NCI-H345 treated with DMSO at 0.1 percent for 48 hours (cell line): ENCODE measurements around the gene ADA.

Experiments
- DNase-seq: peaks from one replicate; lab custom pipeline; 2025; ENCODE audit not compliant: unreplicated experiment; lab: John Stamatoyannopoulos, UW

The ADA gene

DNA sequence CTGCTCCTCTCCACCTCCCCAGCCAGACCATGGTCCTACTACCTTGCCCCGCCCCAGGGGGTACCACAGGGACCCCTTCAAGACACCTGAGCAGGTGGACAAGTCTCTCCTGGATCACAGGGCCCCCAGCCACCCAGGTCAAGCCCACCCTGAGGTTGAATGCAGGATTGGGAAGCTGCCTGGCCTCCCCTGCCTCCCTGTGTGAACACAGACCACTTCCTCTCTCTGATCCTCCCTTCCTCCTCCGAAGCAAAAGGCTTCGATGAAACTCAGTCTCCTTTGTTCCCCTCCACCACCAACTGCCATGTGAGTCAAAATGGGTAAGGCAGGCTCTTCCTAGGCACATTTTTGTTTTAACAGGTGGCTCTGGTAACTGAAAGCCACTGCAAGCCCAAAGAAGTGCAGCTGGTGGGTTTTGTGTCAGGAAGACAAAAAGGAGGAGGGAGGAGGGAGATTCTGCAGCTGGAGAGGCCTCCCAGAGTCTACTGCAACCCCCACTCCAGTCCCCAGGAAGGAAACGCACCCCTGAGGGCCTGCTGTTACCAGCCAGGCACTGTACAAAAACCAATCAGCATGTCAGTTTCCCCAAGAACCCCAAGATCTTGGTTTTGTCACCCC lies 5.4 kb downstream of the ADA start:
- DNase-seq, result peak; percentile 64

DNA sequence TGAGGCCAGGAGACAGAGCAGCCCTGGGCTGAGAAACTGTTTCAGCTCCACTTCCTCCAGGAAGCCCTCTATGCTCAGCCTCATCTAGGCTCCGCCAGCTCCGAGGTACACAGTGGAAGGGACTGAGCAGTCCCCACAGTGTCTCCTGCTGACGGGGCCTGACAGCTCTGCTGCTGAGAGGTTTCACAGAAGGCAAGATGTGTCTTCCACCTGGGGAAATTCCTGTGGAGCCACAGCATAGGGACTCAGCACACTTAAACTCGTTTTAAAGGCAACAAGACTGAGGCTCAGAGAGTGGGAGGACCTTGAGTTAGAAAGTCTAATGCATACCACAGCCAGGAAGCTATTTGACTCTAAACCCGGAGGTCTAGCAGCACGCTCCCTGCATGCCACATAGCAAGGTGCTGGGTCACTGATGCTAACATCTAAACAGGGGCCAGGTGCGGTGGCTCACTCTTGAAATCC lies 6.8 kb downstream of the ADA start:
- no peak for DNase-seq

- DNase-seq, result no peak
Observed at GRCh38 chr20:44644230-44644617, 7.3 kb downstream of the ADA start.

- no peak for DNase-seq
Observed at GRCh38 chr20:44643596-44644229, 7.8 kb downstream of the ADA start.

- no peak for DNase-seq
Observed at GRCh38 chr20:44643154-44643519, 8.4 kb downstream of the ADA start.

GRCh38 chr20:44642203-44643153 lies 9.0 kb downstream of the ADA start:
- DNase-seq, result peak; percentile 80

DNA sequence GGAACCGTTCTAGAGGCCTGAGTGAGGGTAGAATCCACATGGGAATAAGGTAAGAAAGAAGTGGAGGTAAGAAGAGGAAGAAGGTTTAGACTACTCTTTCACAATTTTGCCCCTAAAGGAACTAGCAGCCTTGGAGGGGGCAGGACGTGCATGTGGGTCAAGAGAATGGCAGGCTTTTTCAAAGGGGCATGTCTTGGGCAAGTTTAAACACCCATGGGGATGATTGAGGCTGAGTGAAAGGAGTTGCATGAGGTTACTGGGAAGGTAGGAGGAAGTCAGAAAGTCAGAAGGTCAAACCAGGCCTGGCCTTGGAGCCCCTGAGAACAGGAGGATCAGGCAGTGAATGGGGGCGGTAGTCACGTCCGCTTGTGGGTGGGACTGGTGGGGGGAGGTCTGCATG lies 10.2 kb downstream of the ADA start:
- DNase-seq, result no peak

DNA sequence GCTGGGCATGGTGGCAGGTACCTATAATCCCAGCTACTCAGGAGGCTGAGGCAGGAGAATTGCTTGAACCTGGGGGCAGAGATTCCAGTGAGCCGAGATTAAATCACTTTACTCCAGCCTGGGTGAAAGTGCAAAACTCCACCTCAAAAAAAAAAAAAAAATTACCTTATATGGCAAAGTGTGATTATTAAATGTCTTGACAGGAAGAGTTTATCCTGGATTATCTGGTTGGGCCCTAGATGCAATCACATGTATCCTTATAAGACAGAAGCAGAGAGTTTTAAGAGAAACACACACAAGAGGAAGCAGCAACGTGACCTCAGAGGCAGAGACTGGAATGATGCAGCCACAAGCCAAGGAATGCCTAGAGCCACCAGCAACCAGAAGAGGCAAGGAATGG lies 11.0 kb downstream of the ADA start:
- no peak for DNase-seq

DNA sequence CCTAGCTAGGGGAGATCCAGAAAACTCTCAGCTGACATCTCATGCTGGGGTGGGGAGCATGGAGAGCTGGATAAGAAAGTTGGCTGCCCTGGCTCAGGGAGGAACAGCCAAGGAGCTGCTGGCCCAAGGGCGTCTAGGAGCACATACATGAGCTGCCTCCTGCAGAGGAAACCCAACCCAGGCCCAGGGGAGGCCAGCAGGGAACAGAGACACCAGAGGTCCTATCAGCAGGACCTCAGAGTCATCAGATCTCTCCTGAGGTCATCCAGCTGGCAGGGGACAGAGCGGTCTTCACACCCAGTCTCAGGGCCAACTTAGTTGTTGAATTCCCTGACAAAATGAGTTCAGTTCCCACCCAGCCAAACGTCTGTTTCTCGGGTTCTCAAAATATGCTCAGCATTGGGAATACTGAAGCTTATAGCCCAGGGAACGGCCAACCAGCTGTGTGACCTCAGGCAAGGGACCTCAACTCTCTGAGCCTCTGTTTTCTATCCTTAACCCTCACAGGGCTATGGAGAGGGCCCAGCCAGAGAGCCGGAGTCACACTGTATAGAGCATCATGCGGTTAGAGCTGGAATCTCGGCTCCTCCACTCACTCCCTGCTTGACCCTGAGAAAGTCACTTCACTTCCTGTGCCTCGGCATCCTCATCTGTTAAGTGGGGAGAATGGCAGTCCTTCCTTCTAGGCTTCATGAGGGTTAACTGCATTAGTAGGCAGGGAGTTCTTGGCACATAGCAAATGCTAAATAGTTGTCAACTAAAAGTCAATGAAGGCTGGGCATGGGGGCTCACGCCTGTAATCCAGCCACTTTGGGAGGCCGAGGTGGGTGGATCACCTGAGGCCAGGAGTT lies 13.8 kb downstream of the ADA start:
- no peak for DNase-seq

- no peak for DNase-seq
Observed at GRCh38 chr20:44637042-44637441, 14.5 kb downstream of the ADA start.

DNA sequence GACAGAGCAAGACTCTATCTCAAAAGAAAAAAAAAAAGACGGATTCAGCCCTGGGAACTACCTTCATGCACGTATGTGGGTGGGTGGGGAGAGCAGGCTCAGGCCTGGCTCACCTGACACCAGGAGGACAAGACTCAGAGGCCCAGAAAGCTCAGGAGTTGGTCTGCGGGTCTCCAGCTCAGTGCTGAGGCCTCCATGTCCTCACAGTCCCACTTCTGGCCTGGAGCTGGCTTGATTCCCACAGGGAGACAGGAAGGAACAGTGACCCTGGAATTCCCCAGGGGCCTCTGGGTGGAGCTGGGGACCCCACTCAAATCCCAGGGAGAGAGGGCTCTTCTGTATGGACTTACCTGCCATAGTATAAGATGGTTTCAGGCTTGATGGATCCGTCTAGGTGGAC lies 15.6 kb downstream of the ADA start:
- DNase-seq, result no peak

DNA sequence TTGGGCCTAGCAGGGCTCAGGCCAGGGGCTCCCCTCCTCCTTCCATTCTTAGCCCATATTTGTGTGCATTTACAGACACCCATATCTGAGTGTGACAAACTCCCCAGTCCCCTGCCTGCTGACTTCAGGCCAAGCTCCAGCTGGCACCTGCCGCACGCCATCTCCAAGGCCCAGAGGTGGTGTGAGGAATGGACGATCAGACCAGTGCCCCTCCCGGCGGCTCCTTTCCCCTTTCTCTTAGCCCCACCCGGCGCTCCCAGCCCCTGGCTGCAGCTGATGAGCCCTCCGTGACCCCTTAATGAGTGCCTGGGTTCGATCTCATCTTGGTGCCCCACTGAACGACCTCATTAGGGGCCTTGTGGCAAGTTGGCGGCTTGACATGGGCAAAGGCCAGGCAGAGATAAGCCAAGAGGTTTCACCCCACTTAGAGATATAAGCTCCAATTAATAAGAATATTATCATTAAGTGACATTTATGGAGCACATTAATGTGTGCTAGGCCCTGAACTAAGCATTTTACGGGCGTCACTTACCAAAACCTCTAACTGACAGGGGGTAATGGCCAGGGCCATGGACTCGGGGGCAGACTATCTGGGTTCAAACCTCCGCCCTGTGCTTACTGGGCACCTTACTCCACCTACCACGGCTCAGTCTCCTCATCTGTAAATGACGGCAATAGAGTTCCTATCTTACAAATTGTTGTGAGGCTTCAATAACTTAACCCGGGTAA lies 17.5 kb downstream of the ADA start:
- DNase-seq, result no peak

DNA sequence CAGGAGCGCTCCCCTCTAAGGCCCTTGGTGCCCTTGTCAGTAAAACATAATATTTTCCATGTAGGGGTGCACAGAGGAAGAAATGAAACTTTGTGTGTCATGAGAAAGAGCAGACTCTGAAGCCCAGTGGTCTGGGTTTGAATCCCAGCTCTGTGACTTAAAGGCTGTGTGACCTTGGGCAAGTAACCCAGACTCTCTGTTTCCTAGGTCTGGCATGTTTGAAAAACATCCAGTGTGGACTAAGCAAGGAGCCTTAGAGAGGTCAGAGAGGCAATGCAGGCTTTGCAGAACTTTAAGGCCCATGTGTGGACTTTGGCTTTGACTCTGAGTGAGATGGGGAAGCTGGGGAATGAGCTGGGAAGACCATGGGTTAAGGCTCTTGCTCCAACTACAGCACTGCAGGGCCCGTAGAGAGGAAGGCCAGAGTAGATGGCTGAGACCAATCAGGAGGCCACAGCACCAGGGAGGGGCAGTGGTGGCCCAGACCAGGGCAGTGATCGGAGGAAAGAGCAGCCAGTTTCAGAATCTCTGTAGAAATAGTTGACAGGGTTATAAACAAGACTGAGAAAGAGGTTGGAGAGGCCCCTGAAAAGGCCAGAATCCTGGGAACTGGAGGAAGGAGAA lies 18.2 kb downstream of the ADA start:
- DNase-seq, result no peak

DNA sequence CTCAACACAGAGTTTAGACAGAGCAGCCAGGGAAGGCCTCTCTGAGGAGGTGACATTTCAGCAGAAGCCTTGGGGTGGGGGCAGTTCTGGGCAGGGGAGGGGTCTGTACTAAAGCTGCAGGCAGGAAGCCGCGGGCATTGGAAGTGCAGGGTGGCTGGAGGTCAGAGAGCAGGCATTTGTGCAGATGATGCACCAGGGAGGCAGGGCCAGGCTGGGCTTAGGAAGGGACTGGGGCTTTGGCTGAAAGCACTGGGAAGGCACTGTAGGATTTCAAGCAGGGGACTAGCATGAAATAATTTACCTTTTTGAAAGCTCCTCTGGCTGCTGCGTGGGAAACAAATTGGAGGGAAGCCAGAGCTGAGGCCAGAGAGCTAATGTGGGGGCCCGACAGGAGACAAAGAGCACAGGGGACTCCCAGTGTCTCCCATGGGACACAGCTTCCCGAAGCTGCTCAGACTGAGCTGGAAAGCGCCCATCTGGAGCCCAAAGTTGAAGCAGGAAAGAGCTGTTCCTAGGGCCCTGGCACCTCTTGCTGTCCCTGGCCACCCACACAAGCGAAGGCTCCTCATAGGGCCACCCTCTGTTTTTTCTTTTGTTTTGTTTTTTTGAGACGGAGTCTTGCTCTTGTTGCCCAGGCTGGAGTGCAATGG lies 19.3 kb downstream of the ADA start:
- DNase-seq, result no peak

DNA sequence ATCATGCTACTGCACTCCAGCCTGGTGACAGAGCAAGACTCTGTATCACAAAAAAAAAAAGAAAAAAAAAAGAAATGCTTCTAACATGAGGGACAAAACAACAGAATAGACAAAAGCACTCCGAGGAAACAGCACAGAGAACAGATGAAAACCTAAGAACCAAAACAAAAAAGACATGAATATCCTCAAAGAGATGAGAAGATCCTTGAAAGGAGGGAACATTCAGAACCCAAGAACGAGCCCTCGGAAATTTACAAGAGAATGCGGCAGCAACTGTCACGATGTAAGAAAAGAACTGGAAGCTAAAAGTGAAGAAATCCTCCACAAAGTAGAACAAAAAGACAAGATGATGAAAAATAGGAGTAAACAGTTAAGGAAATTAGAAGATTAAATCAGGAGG lies 21.2 kb downstream of the ADA start:
- DNase-seq, result no peak

DNA sequence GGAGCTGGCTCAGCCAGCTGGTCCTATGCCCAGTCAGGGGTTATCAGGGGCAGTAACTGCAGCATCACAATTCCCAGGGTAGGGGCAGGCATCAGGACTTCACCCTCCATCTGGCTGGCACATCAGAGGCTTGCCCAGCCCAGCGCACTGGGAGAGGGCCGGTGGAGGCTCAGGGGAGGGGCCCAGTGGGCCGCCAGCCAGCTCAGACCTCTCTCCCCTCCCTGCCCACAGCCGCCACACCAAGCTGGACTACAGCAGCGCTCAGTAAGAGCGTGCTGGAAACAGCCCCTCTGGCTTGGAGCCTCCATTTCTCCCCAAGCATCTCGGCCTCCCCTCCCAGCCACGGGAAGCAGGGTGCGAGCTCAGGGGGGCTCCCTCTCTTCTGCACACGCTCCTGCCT lies 22.0 kb downstream of the ADA start:
- no peak for DNase-seq

DNA sequence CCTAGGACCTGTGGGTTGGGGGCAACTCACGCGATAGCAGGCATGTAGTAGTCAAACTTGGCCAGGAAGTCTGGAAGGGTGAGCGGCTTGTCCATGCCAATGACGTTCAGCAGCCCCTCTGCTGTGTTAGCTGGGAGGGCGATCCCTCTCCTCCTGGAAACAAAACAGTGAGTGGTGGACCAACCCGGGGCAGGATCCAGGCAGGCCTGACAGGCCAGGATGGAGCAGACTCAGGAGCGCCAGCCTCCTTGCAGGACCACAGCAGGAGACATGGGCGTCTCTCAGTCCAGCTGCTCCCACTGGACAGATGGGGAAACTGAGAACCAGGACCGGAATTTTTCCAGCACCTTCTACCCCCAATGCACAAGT lies 22.5 kb downstream of the ADA start:
- DNase-seq, result no peak

GRCh38 chr20:44627364-44628010 lies 24.0 kb downstream of the ADA start:
- DNase-seq, result no peak

DNA sequence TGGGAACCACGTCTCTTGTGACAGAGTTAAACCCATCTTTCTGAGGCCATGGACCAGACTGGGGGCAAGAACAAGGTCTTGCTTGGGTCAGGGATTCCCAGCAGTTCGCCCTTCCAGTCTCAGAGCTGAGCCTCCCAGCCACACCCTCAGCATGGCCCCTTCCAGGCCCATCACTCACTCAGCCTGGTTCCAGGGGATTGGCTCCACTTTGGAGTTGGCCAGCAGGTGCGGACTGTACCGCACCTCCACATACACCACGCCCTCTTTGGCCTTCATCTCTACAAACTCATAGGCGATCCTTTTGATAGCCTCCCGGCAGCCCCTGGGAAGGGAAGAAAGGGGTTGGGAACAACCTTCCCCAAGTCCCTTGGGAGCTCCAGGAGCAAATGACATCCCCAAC lies 25.2 kb downstream of the ADA start:
- no peak for DNase-seq
